HG02571 (cell line): ENCODE results near the gene RND3.

Experiments used
- ATAC-seq: cut with Tn5 transposase; IDR thresholded peaks from one replicate; pipeline ENCODE4 v1.9.1; 2021; ENCODE audit warnings: mild to moderate bottlenecking, moderate library complexity; ENCODE audit not compliant: unreplicated experiment

RND3 gene

GRCh38 chr2:150445398-150445797 is 42.1 kb downstream of the RND3 start:
- no peak for ATAC-seq

- ATAC-seq, result no peak
These were observed 45.0 kb downstream of the RND3 start for GRCh38 chr2:150442484-150442883.

- ATAC-seq, result no peak
These were observed 45.7 kb downstream of the RND3 start for GRCh38 chr2:150441784-150442183.

GRCh38 chr2:150441226-150441625 is 46.2 kb downstream of the RND3 start:
- ATAC-seq, result no peak

- ATAC-seq, result no peak
These were observed 48.8 kb downstream of the RND3 start for GRCh38 chr2:150438654-150439053.

GRCh38 chr2:150438041-150438440 is 49.4 kb downstream of the RND3 start:
- no peak for ATAC-seq

GRCh38 chr2:150432312-150432625 is 55.2 kb downstream of the RND3 start:
- no peak for ATAC-seq

- ATAC-seq, result no peak
These were observed 55.7 kb downstream of the RND3 start for GRCh38 chr2:150431561-150432311.

- ATAC-seq, result no peak
These were observed 58.0 kb downstream of the RND3 start for GRCh38 chr2:150429384-150429961.

- no peak for ATAC-seq
These were observed 58.8 kb downstream of the RND3 start for GRCh38 chr2:150428641-150429040.

GRCh38 chr2:150427298-150427697 is 60.2 kb downstream of the RND3 start:
- ATAC-seq, result no peak

GRCh38 chr2:150426724-150427123 is 60.7 kb downstream of the RND3 start:
- ATAC-seq, result no peak

GRCh38 chr2:150426315-150426714 is 61.2 kb downstream of the RND3 start:
- ATAC-seq, result no peak

- no peak for ATAC-seq
These were observed 62.1 kb downstream of the RND3 start for GRCh38 chr2:150425121-150425955.

GRCh38 chr2:150424406-150424805 is 63.1 kb downstream of the RND3 start:
- no peak for ATAC-seq

GRCh38 chr2:150421126-150421651 is 66.3 kb downstream of the RND3 start:
- no peak for ATAC-seq

GRCh38 chr2:150418916-150419315 is 68.6 kb downstream of the RND3 start:
- no peak for ATAC-seq
